DMS79 (cell line): Measurements from ENCODE around the gene GIPC1.
"Not testable (repeated sequence)": the region's sequence is repeated elsewhere in the genome, so short reads cannot be mapped to it uniquely, and the experiment has no call there.

Experiments
- DNase-seq: peaks from one replicate; lab custom pipeline; 2025; lab: John Stamatoyannopoulos, UW

The GIPC1 gene

DNA sequence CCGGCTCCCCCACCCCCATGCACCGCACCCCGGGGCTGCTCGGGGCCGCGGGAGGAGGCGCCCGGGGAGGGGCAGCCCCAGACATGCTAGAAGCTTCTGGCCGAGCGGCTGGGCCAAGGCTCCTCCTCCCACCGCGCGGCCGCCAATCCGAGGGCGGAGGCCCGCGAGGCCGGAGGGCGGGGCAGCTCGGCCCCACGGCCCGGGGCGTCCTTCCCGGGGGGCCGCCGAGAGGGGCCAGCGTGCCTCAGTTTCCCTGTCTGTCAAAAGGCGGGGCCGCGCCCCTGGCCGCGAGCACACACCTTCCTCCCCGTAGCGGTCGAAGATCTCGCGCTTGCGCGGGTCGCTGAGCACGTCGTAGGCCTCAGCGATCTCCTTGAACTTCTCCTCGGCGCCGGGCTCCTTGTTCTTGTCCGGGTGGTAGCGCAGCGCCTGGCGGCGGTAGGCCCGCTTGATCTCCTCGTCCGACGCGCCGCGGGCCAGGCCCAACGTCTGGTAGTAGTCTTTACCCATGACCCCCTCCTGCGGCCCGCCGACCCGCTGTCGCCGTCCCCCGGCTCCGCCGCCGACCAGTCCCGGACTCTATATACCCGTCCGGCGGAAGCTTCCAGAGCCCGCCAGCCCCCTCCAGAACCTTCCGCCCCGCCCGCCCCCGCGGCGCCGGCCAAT lies 22.0 kb upstream of the GIPC1 start, which contains the start of gene DNAJB1:
Gene DNAJB1, minus strand, starts transcription at position 558 of the 666 bp plus-strand sequence. Its CDS starts 48 bp downstream, at position 510.
- no peak for DNase-seq

DNA sequence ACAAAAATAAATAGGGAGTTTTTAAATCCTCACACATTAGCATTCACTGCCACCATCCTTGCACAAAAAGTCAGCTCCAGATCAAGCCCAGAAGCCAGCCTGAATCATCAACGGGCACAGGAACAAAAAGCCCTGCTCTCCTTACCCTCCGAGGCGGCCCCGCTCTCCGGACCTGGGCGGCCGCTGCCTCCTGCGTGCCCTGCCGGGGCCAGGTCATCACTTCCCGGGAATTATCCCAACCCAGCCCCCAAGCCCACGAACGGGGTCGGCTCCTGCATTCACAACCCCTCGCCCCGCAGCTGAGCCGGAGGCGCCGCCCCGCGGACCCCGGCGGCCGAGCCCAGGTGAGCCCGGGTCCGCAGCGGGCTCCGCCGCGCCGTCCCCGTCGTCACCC lies 21.5 kb upstream of the GIPC1 start:
- DNase-seq = no peak

DNA sequence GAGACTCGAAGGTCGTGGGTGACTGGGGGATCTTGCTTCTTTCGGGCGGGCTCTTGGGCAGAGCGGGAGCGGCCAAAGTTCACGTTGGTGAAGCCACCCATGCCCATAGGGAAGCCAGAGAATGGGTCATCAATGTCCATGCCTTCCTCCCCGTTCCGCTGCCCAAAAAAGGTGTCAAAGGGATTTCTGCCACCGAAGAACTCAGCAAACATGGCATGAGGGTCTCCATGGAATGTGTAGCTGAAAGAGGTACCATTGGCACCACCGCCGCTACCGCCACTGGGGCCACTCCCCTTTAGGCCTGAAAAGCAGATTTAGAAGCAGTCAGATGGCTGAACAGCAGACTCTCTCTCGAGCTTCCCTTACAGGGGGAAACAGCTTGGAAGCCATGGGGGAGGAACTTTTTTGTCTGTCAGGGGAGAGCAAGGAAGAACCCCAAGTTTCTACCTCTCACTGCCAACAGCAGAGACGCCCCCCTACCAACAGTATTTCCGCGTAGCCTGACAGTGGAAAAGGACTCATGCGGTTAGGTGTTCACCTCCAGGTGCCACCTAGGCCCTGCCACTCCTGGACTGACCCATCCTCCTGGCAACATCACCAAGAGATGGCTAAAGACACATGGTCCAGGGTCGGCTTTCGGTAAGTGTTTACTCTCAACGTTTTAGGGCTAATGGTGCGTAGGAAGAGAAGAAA lies 21.0 kb upstream of the GIPC1 start:
- DNase-seq = no peak

GRCh38 chr19:14516048-14516534 lies 20.2 kb upstream of the GIPC1 start:
- DNase-seq = no peak

- no peak for DNase-seq
These were observed 19.6 kb upstream of the GIPC1 start for GRCh38 chr19:14515501-14516047.

DNA sequence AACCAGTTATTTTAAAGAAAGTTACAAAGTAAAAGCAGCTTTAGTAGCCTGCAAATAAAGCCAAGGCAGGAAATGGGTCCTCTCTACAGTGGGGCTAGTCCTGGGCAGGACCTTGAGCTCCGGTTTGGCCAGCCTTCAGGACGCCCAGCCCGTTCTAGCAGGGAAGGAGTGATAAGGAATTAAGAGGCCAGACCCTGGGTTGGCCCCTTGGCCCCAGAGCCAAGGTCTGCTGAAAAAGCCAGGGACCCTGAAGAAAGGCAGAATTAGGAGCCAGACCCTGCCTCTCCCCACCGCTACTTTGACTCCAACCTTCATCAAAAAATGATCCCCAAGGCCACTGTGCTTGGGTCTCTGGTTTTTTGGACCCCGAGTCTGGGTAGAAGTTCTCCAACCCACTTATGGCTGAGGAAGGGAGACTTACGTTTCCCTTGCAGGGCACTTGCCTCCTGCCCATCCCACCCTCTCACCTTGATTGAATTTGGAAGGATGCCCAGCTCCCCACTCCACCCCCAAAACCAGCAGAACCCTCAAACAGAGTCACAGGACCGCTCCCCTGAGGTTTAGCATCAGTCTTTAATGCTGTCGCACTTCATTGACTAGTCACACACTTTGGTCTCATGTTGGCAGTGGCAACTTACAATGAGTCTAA lies 18.4 kb upstream of the GIPC1 start:
- DNase-seq = peak; percentile 63

DNA sequence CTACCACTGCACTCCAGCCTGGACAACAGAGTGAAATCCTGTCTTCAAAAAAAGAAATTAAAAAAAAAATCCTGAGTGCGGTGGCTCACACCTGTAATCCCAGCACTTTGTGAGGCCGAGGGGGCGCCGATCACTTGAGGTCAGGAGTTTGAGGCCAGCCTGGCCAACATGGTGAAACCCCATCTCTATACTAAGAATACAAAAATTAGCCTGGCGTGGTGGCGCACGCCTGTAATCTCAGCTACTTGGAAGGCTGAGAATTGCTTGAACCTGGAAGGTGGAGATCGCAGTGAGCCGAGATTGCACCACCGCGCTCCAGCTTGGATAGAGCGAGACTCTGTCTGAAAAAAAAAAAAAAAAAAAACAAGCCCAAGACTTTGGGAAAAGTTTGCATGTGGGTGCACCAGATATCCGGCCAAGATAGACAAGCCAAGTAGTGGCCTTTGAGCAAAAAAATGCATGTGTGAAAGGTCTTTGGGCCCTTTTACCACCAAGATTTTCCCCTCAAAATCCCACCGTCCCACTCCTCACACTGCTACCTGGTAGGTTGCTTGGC lies 16.6 kb upstream of the GIPC1 start:
- DNase-seq = no peak

DNA sequence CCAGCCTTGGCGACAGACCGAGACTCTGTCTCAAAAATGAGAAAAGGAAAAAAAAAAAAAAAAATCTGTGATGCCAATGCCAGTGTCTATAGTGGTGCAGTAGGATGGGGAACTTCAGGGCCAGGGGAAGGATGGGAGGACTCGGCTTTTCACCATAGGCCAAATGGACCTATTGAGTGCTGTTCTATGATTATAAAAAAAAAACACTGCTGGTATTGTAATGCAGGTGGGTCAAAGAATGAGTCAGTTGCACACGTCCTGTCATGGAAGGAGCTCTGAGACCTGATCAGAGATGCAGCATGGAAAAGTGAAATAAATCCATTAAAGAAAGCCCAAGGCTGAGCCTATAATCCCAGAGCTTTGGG lies 15.3 kb upstream of the GIPC1 start:
- no peak for DNase-seq

GRCh38 chr19:14510311-14511228 lies 14.6 kb upstream of the GIPC1 start:
- DNase-seq = no peak

DNA sequence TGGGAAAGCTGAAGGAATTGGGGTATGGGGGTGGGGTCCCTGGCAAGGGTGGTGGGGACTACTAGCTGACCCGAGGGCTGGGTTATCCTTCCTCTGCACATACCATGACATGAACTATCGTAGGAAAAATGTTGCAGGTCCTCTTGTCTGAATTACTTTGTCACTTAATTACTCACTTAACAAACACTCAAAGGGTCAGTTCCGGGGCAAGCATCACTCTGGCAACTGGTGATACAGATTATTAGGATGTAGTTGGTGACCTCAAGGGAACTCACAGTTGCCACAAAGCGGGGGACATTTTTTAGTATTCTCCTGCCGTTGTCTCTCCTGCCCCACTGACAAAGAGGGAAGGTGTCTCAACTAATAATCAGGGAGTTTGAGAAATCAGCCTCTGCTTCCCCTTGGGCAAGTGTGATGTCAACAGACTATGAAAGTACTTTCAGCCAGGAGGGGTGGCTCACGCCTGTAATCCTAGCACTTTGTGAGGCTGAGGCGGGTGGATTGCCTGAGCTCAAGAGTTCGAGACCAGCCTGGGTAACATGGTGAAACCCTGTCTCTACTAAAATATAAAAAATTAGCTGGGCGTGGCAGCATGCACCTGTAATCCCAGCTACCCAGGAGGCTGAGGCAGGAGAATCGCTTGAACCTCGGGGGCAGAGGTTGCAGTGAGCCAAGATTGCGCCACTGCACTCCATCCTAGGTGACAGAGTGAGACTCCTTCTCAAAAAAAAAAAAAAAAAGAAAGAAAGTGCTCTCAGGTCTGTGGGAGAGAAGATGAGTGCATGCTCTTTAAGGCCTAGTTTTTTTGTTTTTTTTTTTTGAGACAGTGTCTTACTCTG lies 12.0 kb upstream of the GIPC1 start:
- no peak for DNase-seq

DNA sequence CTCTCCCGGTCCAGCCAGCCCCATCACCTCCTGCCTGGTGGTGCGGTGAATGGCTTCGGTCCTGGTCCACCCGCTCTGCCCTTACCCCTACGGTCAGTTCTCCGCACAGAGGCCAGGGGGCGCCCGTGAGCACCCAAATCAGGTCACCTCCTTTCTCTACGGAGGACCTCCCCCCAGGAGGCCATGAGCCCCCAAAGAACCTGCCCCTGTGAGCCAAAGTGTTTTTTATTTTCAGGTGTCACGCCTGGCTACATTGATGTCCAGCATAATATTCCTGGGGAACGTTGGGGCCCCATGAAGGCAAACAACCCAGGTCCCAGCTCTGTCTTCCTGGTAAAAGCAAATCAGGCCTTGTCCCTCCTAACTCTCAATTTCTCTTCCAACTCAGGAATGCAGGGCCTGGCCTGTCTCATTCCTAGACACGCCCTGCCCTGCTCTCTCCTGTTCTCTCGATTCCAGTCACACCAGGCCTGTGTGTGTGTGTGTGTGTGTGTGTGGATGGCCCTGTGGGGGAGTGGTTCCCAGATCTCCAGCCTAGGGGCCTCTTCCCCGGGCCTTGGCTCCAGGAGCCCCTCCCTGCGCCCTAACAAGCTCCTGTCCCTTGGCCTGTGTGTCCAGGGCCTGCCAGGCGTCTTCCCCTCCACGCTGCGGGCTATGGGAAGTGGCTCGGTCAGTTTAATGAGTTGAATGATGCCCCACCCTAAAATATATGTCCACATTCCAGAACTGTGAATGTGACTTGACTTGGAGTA lies 9.7 kb upstream of the GIPC1 start:
- DNase-seq = no peak

GRCh38 chr19:14504575-14504974 lies 8.6 kb upstream of the GIPC1 start:
- not testable (repeated sequence) for DNase-seq

- no peak for DNase-seq
These were observed 7.4 kb upstream of the GIPC1 start for GRCh38 chr19:14503285-14503684.

DNA sequence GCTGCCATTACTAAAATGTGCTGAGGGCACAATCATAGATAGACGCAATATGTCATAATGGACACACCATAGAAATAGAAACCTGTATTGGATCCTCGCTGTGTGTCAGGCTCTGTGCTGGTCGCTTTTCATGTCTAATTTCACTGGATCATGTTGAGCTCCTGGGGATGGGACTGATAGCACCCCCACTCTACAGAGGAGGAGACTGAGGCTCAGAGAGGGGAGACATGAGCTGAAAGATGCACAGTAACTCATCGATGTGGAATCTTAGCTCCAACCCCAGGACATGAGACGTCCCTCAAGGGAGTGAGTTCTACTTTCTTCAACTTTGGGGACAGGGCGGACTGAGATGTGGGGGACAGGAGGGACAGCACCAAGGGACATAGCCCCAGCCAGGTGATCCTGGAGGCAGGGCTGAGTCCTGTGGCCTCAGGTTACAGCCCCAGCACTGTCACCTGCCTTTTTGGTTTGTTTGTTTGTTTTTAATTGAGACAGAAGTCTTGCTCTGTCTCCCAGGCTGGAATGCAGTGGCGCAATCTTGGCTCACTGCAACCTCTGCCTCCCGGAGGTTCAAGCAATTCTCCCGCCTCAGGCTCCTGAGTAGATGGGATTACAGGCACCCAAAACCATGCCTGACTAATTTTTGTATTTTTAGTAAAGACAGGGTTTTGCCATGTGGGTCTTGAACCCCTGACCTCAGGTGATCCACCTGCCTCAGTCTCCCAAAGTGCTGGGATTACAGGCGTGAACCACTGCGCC lies 6.6 kb upstream of the GIPC1 start:
- DNase-seq = no peak

DNA sequence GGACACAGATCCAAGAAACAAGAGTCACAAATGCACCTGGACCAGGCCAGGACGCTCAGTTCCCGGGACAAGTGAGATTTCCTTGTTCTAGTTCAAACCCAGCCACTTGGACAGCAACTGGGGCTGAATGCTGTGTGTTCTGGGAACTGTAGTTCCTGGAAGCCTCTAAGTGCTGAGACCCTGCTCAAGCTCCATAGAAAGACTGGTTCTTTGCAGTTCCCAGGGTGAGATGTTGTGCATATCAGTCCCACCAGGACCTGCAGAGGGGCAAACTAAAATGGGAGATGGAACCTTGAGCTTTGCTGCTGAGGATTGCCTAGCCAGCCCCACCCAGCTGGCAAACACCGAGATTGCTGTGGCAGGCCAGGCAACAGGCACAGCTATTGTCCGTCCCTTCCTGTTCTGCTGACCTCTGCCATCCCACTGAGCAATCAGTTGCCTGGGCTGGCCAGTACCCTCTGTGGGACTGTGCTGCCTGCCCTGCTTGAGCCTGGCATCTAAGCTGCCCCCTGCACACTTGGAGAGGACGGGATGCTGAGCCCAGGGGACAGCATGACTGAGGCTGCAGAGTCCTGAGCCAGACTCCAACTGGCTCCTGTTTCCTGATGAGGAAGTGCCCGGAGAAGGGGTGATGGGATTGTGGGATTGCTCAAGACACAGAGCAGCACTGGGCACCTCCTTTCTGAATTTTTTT lies 1.4 kb upstream of the GIPC1 start:
- DNase-seq = no peak

- no peak for DNase-seq
These were observed 904 bp upstream of the GIPC1 start for GRCh38 chr19:14496834-14497227.

DNA sequence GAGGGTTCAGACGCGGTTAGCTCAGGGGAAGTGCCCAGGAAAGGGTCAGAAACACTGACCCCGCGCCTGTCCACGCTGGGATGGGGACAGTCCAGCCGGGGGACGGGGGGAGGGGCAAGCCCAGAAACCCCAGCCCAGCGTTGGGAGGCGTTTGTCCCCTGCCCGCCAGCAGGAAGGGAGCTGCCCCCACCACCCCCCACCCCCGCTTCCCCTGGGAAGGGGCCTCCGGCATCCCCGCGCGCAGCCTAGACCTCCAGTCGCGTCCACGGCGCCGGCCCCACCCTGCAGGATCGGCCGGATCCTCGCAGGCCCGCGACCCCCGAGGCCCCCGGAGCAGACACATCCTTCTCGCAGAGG lies 277 bp downstream of the GIPC1 start:
- no peak for DNase-seq

DNA sequence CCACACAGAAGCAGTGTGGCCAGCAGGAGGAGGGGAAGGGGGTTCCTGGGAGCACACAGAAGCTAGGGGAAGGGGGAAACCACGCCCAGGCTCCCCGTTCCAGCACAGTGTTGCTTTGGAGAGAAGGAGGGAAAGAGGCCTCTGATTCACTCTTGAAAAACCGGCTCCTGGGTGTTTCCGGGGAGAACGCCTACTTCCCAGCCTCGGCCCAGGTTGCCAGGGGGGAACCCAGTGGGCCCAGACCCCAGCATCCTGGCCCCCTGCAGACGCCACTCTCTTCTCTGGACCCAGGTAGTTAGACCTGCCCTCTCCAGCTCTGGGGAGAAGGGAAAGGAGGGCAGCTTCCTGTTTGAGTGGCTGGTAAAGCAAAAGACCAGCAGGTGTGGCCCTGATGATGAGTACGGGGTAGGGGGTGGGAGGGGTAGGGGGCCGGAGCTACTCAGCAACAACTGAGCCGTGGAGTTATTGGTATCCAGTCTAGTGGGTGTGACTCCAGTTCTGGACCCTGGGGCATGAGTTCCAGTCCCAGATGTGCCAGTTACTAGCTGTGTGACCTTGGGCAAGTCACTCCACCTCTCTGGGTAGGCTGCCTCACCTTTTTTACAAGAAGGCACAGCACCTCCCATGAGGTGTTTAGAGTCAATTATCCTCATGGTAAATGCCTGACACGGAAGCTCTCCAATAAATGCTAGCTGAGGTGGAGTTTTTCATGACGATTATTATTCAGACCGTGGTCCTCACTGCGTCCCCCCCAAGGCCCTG lies 836 bp downstream of the GIPC1 start:
- DNase-seq = no peak
